ENCODE data around the gene SFXN4. TPM values are rescaled to one million over a fixed set of nuclear protein-coding genes. Genes with fewer than 3 reads are reported as not detected.
"Not testable (repeated sequence)": the region's sequence is repeated elsewhere in the genome, so short reads cannot be mapped to it uniquely, and the experiment has no call there.

SFXN4 gene
- total RNA-seq, 1 donor from 2014 or later, result 21.7 TPM

GRCh38 chr10:119190954-119191785 lies 25.7 kb upstream of the SFXN4 start:
- intact Hi-C loops (cut with micrococcal nuclease), result no loop called here
- Mint-ChIP-seq H3K27ac (no peak overlapping the region), H3K27me3 (no peaks in the 10 kb centered on the region), H3K4me1 (peaks cover 14% of the 10 kb centered on the region), H3K36me3 (ENCODE audit: low read depth) (no peaks in the 10 kb centered on the region), H3K4me3 (no peak overlapping the region), H3K9me3 (no peaks in the 10 kb centered on the region)
- no peak for TF ChIP-seq CTCF (IDR thresholded peaks at IDR 0.05)
- ATAC-seq (ENCODE audit: low read depth) (no peak), DNase-seq (no peak)
- ChIA-PET POLR2A (no interaction called here), CTCF (interaction anchor here (3.1 kb wide), 1 partner anchor 8 kb away, joined by 12 read pairs; no protein-coding TSS in a partner anchor)

DNA sequence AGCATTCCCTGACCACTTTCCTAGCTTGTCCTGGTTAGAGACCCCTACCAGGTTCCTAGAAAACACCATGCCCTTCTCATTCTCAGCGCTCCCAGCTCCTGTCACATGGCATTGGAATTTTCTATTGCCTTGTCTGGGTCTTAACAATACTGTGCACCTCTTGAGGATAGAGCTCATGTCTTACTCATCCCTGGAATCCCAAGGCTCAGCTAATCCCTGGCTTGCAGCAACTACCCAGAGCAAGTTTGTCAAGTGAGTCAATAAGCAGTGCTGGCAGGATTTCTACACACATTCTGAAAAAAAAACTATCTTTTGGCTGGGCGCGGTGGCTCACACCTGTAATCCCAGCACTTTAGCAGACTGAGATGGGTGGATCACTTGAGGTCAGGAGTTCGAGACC lies 24.8 kb upstream of the SFXN4 start:
- Mint-ChIP-seq H3K27me3 (no peaks in the 10 kb centered on the region), H3K9me3 (no peaks in the 10 kb centered on the region), H3K36me3 (ENCODE audit: low read depth) (no peaks in the 10 kb centered on the region), H3K27ac (no peak overlapping the region), H3K4me1 (peaks cover 14% of the 10 kb centered on the region), H3K4me3 (no peak overlapping the region)
- POLR2A ChIA-PET, result no interaction called here
- no peak for TF ChIP-seq CTCF (IDR thresholded peaks at IDR 0.05)
- DNase-seq (no peak), ATAC-seq (ENCODE audit: low read depth) (no peak)
- CTCF ChIA-PET, result interaction anchor here (1.6 to 3.1 kb wide), 2 partner anchors 9 to 13 kb away, joined by 4 to 12 read pairs; no protein-coding TSS in a partner anchor
- intact Hi-C loops (cut with micrococcal nuclease), result no loop called here

GRCh38 chr10:119189811-119190282 lies 24.3 kb upstream of the SFXN4 start:
- POLR2A ChIA-PET, result interaction anchor here (1.3 kb wide), 1 partner anchor 10 kb away, joined by 4 read pairs; no protein-coding TSS in a partner anchor
- Mint-ChIP-seq H3K27ac (no peak overlapping the region), H3K36me3 (ENCODE audit: low read depth) (no peaks in the 10 kb centered on the region), H3K9me3 (no peaks in the 10 kb centered on the region), H3K4me1 (peaks cover 14% of the 10 kb centered on the region), H3K27me3 (no peaks in the 10 kb centered on the region), H3K4me3 (no peak overlapping the region)
- TF ChIP-seq CTCF (IDR thresholded peaks at IDR 0.05), result no peak
- peak; percentile 31 for ATAC-seq (ENCODE audit: low read depth)
- no peak for DNase-seq
- CTCF ChIA-PET, result interaction anchor here (0.6 to 3.1 kb wide), 4 partner anchors 9 to 413 kb away, joined by 3 to 12 read pairs (median 4); no protein-coding TSS in a partner anchor
- intact Hi-C loops (cut with micrococcal nuclease), result no loop called here

- H3K9me3 Mint-ChIP-seq, result no peaks in the 10 kb centered on the region
- ATAC-seq (ENCODE audit: low read depth) (no peak), DNase-seq (no peak)
- ChIA-PET CTCF (no interaction called here), POLR2A (interaction anchor here (0.6 to 0.7 kb wide), 2 partner anchors 28 to 255 kb away, joined by 3 to 4 read pairs; no protein-coding TSS in a partner anchor)
- no peak overlapping the region for H3K4me3 Mint-ChIP-seq
- H3K36me3 Mint-ChIP-seq (ENCODE audit: low read depth), result no peaks in the 10 kb centered on the region
- H3K27me3 Mint-ChIP-seq, result no peaks in the 10 kb centered on the region
- H3K4me1 Mint-ChIP-seq, result peaks cover 5% of the 10 kb centered on the region
- intact Hi-C loops (cut with micrococcal nuclease), result no loop called here
- TF ChIP-seq CTCF (IDR thresholded peaks at IDR 0.05), result no peak
- no peak overlapping the region for H3K27ac Mint-ChIP-seq
Observed at GRCh38 chr10:119183664-119184412, 18.3 kb upstream of the SFXN4 start.

GRCh38 chr10:119180850-119181400 lies 15.4 kb upstream of the SFXN4 start:
- H3K4me1 Mint-ChIP-seq, result peaks cover 22% of the 10 kb centered on the region
- POLR2A ChIA-PET, result interaction anchor here (0.6 to 0.7 kb wide), 5 partner anchors 16 to 337 kb away, joined by 3 to 5 read pairs (median 4); partner anchors contain the start of gene SFXN4
- CTCF ChIA-PET, result interaction anchor here (0.7 to 2.3 kb wide), 2 partner anchors 18 to 237 kb away, joined by 4 to 7 read pairs; no protein-coding TSS in a partner anchor
- H3K9me3 Mint-ChIP-seq; DNase-seq; H3K27ac Mint-ChIP-seq; H3K27me3 Mint-ChIP-seq; intact Hi-C loops (cut with micrococcal nuclease); ATAC-seq (ENCODE audit: low read depth); H3K4me3 Mint-ChIP-seq: not testable (repeated sequence)
- peaks cover 17% of the 10 kb centered on the region for H3K36me3 Mint-ChIP-seq (ENCODE audit: low read depth)
